Stromal cell of bone marrow (primary cell): ENCODE data around the gene ABHD13.
"Not testable (repeated sequence)": the region's sequence is repeated elsewhere in the genome, so short reads cannot be mapped to it uniquely, and the experiment has no call there.

Experiments
- DNase-seq: peaks from one replicate; pipeline ENCODE4 v3.0.0-alpha.2; 2012; ENCODE audit warnings: low read depth

The ABHD13 gene

DNA sequence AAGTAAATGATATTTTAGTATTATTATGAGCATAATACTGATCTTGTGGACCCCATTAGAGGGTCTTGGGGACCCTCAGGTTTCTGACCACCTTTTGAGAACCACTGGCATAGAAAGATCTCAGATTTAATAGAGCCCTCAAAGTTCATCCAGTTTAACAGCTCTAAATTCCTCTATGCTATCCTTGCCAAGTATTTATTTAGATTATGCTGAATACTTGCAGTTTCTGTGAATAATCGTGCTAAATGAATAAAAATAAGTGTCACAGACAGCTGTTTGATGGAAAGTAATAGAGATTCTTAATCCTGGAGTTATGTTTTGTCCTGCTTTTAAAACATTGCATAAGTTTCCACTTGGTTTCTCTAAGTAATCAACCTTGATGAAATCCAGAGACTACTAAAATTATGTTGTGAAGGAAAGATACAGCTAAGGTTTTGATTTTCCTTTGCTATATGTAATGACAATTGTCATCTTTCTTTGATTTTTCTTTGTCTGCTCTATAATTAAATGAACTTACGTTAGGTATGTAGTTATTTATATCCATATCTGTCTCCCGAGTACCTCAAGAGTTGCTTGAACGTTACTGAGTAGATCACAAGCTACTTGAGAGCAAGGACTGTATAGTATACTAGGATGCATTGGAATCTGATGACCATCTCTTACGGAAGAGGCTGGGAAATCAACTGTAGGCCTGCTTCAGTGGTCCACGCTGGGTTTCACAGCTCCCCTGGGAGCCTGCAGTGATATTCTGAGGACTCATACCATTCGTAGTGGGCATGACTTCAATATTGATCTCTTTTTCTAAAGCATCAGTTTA, 5.7 kb downstream of the ABHD13 start:
- DNase-seq: no peak

GRCh38 chr13:108225440-108225839, 7.2 kb downstream of the ABHD13 start:
- no peak for DNase-seq

- no peak for DNase-seq
These were observed 8.0 kb downstream of the ABHD13 start for GRCh38 chr13:108226184-108226583.

DNA sequence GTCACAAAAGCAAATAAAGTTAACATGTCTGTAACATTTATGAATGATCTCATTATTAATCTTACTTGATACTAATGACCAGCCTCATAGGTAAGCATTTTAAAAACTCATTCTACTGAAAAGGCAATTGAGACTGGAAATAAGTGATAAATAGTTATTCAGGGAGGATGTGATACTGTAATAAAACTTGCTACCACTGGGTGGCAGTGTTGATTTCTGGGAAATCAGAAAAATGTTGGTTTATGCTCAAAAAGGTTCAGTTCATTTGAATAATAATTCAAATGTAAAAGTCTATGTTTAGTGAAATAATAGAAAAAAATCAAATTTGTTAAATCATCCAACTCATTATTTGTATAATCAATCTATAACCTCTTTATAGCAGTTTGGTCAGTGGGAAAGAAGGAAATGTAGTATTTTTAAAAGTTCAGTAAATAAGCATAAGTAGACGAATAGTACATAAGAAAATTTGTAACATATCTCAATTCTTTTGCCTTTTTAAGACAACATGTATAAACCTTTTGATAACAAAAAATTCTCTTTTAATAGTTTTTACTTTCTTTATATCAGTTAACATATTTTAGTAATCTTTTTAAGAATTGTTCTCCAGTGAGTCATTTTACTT, 9.6 kb downstream of the ABHD13 start:
- DNase-seq: no peak

GRCh38 chr13:108230377-108230776, 12.2 kb downstream of the ABHD13 start:
- no peak for DNase-seq

- DNase-seq: no peak
These were observed 31.0 kb downstream of the ABHD13 start for GRCh38 chr13:108249150-108249549.

DNA sequence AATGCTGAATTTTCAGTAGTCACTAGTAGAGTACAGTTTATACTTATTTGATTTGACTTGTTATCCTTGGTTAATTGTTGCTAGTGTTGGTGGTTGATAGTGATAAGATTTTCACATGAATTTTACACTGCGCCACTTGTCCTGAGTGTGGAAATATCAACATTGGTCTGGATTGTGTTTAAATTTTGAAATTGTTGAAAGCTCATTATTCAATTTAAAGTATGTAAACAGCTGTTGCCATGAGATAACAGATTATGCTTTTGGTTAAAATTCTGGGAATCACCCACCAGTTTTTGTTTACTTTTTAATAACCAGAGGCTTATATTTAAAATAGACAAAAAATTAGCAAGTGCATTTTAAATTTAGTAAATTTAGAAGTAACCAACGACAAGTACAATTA, 39.1 kb downstream of the ABHD13 start:
- no peak for DNase-seq

- no peak for DNase-seq
These were observed 45.6 kb downstream of the ABHD13 start for GRCh38 chr13:108263621-108264355.

- DNase-seq: no peak
These were observed 48.3 kb downstream of the ABHD13 start for GRCh38 chr13:108266321-108266990.

DNA sequence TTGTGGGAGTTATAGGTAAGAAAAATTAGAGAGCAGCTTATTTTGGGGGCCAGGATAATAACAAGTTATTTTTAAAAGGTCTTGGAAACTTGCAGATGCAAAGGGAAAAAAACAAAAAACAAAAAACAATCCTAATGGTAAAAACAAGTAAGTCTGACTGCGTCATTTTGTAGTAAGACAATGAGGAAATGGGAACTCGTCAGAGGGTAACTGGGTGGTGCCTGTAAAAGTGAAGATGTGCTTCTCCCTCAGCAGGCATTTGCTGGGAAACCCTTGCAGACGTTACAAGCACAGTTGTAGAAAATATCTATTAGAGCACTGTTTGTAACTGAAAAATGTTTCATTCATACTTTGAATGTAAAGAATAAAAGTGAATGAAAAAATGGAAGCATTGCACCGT, 49.2 kb downstream of the ABHD13 start:
- DNase-seq: no peak

DNA sequence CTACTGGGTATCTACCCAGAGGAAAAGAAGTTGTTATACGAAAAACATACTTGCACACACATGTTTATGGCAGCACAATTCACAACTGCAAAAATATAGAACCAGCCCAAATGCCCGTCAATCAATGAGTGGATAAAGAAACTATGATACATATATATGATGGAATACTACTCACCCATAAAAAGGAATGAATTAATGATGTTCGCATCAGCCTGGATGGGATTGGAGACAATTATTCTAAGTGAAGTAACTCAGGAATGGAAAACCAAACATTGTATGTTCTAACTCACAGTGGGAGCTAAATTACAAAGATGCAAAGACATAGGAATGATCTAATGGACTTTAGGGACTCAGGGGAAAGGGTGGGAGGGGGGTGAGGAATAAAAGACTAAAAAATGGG, 49.7 kb downstream of the ABHD13 start:
- not testable (repeated sequence) for DNase-seq

- no peak for DNase-seq
These were observed 50.4 kb downstream of the ABHD13 start for GRCh38 chr13:108268466-108269112.

GRCh38 chr13:108269601-108270328, 51.6 kb downstream of the ABHD13 start, which contains the start of gene TNFSF13B:
TNFSF13B (plus strand) TSS chr13:108269718; CDS start chr13:108269896, 178 bp downstream.
- peak; percentile 23 for DNase-seq

- no peak for DNase-seq
These were observed 52.2 kb downstream of the ABHD13 start for GRCh38 chr13:108270442-108270841.

DNA sequence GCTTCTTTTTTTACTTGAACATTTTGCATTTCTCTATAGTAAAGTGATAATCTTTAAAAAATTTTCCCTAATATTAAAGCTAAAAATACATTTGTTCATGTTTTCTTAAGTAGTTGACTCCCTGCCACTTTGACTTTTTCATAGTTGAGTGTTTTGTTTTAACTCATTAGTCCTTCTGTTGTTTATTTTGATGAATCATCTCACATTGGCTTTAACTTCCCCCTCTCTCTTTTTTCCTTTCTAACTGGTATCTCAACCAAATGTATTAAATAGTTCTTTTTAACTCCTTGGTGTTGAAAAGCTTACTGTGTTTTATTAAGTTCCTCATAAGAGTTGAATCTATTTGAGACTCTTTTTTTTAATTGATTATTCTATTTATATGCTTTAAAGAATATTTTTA, 54.1 kb downstream of the ABHD13 start:
- DNase-seq: no peak

- no peak for DNase-seq
These were observed 55.4 kb downstream of the ABHD13 start for GRCh38 chr13:108273429-108274118.

DNA sequence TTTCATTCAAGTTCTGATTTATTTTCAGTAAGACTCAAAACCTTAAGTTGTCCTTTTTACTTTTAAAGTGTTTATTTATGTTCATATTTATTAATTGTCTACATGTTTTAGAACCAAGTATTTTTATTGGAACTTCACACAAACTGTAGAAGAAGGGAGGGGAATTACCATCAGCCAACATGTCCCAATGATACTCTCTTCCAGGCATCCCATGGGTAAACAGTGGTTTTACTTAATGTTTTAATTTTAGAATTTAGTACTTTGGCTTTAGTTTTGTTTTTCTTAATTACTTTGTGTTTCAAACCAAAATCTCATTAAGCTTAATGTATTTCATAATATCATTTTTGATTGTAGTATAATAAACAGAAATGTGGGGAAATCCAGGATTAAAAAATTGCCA, 56.5 kb downstream of the ABHD13 start:
- no peak for DNase-seq

- DNase-seq: peak; percentile 26
These were observed 57.9 kb downstream of the ABHD13 start for GRCh38 chr13:108276060-108276459.

- DNase-seq: no peak
These were observed 60.3 kb downstream of the ABHD13 start for GRCh38 chr13:108278466-108278865.

GRCh38 chr13:108281901-108282300, 63.7 kb downstream of the ABHD13 start:
- no peak for DNase-seq
